SU-DHL-6 (cell line): ENCODE results near the gene KIAA2012.
A peak's percentile ranks its signal among the peaks of the same experiment; 100 is the strongest.

Experiments used
- CTCF ChIP-seq: fragments of 200-600 bp; sonication (generic); IDR thresholded peaks from one replicate; pipeline ENCODE4 v1.5.1; 2017; ENCODE audit warnings: antibody characterized with exemption, mild to moderate bottlenecking, low read length, moderate library complexity; ENCODE audit not compliant: insufficient read depth, poor library complexity, severe bottlenecking
- EZH2phosphoT487 ChIP-seq: fragments of 200-600 bp; sonication (generic), shearing (Covaris generic); conservative IDR thresholded peaks from 2 replicates; pipeline ENCODE4 v1.6.1; 2018; ENCODE audit warnings: mild to moderate bottlenecking, antibody characterized with exemption, low read length, moderate library complexity, mixed read lengths

GRCh38 chr2:202056611-202057010, 16.4 kb upstream of the KIAA2012 start:
- TF ChIP-seq EZH2phosphoT487 (no peak), CTCF (peak; percentile 20)
